ENCODE measurements around the gene BCAS1.

BCAS1 gene

DNA sequence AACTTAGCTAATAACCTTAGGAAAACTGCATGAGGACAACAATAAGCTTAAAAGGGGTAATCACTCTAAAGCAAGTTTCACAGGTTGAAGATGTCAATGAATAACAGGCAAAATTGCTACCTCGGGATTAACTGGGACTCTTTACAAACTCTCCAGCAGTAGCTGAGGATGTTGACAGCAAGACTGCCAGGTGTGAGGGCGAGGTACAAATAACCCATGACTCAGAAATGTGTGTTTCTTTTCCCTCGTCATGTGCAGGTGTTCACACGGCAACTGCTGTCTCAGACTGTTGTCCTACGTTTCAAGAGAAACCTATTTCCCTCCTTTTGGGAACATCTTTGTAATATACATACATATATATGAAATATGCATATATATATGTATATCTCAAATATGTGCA, 15.9 kb downstream of the BCAS1 start:
- no peak for DNase-seq (ENCODE audit: low read depth in 1 of 2, low spot score in 1 of 2)
- Histone ChIP-seq H3K27me3 (ENCODE audit: insufficient read depth, poor library complexity, severe bottlenecking) (no peaks in the 10 kb centered on the region), H3K27ac (replicated peaks) (no peak overlapping the region), H3K4me3 (replicated peaks; ENCODE audit: insufficient read depth, low read length) (no peak overlapping the region)
- TF ChIP-seq GABPA (IDR thresholded peaks at IDR 0.05; ENCODE audit: low read depth): no peak
- TF ChIP-seq POLR2AphosphoS5 (IDR thresholded peaks at IDR 0.05; ENCODE audit: low read depth): no peak
- no peak for TF ChIP-seq CTCF (IDR thresholded peaks at IDR 0.05; ENCODE audit: insufficient read depth, low read length)
- TF ChIP-seq REST (IDR thresholded peaks at IDR 0.05; ENCODE audit: insufficient replicate concordance, low read depth): no peak
- no peak for TF ChIP-seq SPI1 (IDR thresholded peaks at IDR 0.05; ENCODE audit: borderline replicate concordance, low read depth)

- TF ChIP-seq REST (IDR thresholded peaks at IDR 0.05; ENCODE audit: insufficient replicate concordance, low read depth): no peak
- TF ChIP-seq SPI1 (IDR thresholded peaks at IDR 0.05; ENCODE audit: borderline replicate concordance, low read depth): no peak
- H3K27me3 ChIP-seq (ENCODE audit: insufficient read depth, poor library complexity, severe bottlenecking): no peaks in the 10 kb centered on the region
- H3K27ac ChIP-seq (replicated peaks): no peak overlapping the region
- no peak for DNase-seq (ENCODE audit: low read depth in 1 of 2, low spot score in 1 of 2)
- no peak overlapping the region for H3K4me3 ChIP-seq (replicated peaks; ENCODE audit: insufficient read depth, low read length)
Observed at GRCh38 chr20:54051068-54051467, 19.3 kb downstream of the BCAS1 start.

DNA sequence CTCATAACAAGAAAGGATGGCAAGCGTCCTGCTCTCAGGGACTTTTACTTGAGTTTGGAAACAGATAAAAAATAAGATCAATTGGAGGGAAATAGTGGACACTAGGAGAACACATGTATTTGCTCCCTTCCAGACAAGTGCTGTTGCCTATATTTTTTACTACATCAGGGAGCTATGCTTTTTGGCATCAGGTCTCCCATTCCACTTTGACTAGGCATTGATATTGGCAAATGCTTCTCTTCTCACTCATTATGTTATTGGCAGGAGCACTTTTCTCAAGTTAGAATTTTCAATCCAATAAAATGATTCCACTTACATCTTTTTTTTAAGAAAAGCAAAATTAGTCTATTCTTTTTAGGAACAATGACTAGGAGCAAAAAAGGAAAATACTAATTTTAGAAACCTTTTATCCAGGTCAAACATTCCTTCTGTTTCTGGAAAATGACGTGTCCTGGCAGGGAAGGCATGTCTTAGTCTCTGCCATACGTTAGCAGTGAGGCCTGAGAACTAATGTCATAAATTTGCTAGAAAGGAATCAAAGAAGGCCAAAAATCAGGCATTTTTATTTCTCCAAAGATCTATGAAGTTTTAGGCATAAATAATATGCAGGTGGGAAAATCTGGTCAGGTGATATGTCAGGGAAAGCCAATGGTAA, 21.4 kb downstream of the BCAS1 start:
- DNase-seq (ENCODE audit: low read depth in 1 of 2, low spot score in 1 of 2): no peak
- H3K27me3 ChIP-seq (ENCODE audit: insufficient read depth, poor library complexity, severe bottlenecking): no peaks in the 10 kb centered on the region
- TF ChIP-seq CTCF (IDR thresholded peaks at IDR 0.05; ENCODE audit: insufficient read depth, low read length): no peak
- TF ChIP-seq SPI1 (IDR thresholded peaks at IDR 0.05; ENCODE audit: borderline replicate concordance, low read depth): no peak
- no peak for TF ChIP-seq GABPA (IDR thresholded peaks at IDR 0.05; ENCODE audit: low read depth)
- TF ChIP-seq POLR2AphosphoS5 (IDR thresholded peaks at IDR 0.05; ENCODE audit: low read depth): no peak
- no peak for TF ChIP-seq REST (IDR thresholded peaks at IDR 0.05; ENCODE audit: insufficient replicate concordance, low read depth)
- H3K27ac ChIP-seq (replicated peaks): no peak overlapping the region
- no peak overlapping the region for H3K4me3 ChIP-seq (replicated peaks; ENCODE audit: insufficient read depth, low read length)
